RWPE2 (cell line): ENCODE results near the gene VSIG10L.

Experiments
- ATAC-seq: fragments of 200-7000 bp; cut with Tn5 transposase; 3 replicates; pipeline ENCODE4 v1.9.1; 2021; ENCODE audit warnings: low read depth
- DNase-seq: peaks from one replicate; pipeline ENCODE4 v3.0.0-alpha.2; 2020; ENCODE audit warnings: low spot score
- H3K27ac ChIP-seq: fragments of 450-650 bp; 2 replicates; pipeline ENCODE4 v1.5.1; 2017; ENCODE audit warnings: mild to moderate bottlenecking; ENCODE audit not compliant: poor library complexity, severe bottlenecking
- H3K27me3 ChIP-seq: fragments of 250-450 bp; sonication (Bioruptor Pico); 2 replicates; pipeline ENCODE4 v1.5.1; 2021; ENCODE audit warnings: mild to moderate bottlenecking, moderate library complexity; ENCODE audit not compliant: insufficient read depth, poor library complexity, severe bottlenecking
- H3K36me3 ChIP-seq: fragments of 250-450 bp; sonication (Bioruptor Pico); 2 replicates; pipeline ENCODE4 v1.5.1; 2020; ENCODE audit warnings: low read depth, mild to moderate bottlenecking, moderate library complexity
- H3K4me1 ChIP-seq: fragments of 250-450 bp; sonication (Bioruptor Pico); 2 replicates; pipeline ENCODE4 v1.5.1; 2021; ENCODE audit warnings: mild to moderate bottlenecking, moderate library complexity; ENCODE audit not compliant: insufficient read depth, poor library complexity, severe bottlenecking
- H3K4me3 ChIP-seq: fragments of 250-450 bp; sonication (Bioruptor Pico); 2 replicates; pipeline ENCODE4 v1.5.1; 2021; ENCODE audit warnings: mild to moderate bottlenecking, moderate library complexity; ENCODE audit not compliant: severe bottlenecking
- H3K9me3 ChIP-seq: fragments of 250-450 bp; sonication (Bioruptor Pico); 2 replicates; pipeline ENCODE4 v1.5.1; 2021; ENCODE audit warnings: mild to moderate bottlenecking, moderate library complexity; ENCODE audit not compliant: severe bottlenecking
- TF ChIP-seq, protein P1 (sequence below): fragments of 450-650 bp; IDR thresholded peaks from one replicate; pipeline ENCODE4 v1.5.1; 2017; ENCODE audit warnings: mild to moderate bottlenecking, moderate library complexity; ENCODE audit not compliant: poor library complexity, severe bottlenecking

Gene VSIG10L

DNA sequence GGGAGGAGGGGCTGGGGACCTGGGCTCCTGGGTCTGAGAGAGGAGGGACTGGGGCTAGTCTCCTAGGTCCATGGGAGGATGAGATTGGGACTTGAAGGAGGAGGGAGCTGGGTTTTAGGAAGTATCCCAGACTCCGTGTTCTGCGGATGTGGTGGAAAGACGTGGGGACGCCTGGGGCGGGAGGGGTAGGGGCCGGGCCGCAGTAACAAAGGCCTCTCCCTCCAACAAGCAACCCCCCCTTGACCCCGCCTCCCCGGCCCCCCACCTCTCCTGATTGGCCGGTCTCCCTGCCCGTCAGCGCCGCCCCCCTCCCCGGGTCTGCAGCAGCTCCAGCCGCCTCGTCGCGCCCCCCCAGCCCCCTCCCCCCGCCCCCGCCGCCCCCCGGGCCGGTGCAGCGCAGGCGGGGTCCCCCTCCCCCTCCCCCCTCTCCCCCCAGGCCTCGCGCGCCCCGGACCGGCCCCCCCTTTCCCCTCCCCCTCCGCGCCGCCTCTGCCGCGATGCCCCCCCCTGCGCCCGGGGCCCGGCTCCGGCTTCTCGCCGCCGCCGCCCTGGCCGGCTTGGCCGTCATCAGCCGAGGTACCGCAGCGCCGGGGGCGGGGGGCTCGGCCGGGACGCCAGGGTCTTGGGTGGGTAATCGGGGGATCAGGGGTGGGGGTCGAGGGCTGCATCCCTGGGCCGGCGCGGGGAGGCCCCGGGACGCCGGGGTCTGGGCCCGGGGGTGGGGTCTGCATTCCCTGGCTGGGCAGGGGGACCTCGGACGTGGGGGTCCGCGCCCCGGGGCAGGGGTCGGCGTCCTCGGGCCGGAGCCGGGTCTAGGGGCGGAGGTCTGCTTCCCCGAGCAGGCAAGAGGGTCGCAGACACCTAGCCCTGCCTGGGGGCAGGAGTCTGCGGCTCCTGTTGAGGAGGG lies 30.3 kb downstream of the VSIG10L start, which contains the start of gene IGLON5:
TSS of gene IGLON5 (plus strand) at position 294 of the 907 bp plus-strand sequence. CDS start at position 498, 204 bp downstream.
- no peaks in the 10 kb centered on the region for H3K36me3 ChIP-seq
- H3K9me3 ChIP-seq = no peaks in the 10 kb centered on the region
- no peak for DNase-seq
- no peak within 1 kb of the TSS for H3K4me3 ChIP-seq
- H3K27ac ChIP-seq = no peak within 1 kb of the TSS
- TF ChIP-seq, protein P1, sequence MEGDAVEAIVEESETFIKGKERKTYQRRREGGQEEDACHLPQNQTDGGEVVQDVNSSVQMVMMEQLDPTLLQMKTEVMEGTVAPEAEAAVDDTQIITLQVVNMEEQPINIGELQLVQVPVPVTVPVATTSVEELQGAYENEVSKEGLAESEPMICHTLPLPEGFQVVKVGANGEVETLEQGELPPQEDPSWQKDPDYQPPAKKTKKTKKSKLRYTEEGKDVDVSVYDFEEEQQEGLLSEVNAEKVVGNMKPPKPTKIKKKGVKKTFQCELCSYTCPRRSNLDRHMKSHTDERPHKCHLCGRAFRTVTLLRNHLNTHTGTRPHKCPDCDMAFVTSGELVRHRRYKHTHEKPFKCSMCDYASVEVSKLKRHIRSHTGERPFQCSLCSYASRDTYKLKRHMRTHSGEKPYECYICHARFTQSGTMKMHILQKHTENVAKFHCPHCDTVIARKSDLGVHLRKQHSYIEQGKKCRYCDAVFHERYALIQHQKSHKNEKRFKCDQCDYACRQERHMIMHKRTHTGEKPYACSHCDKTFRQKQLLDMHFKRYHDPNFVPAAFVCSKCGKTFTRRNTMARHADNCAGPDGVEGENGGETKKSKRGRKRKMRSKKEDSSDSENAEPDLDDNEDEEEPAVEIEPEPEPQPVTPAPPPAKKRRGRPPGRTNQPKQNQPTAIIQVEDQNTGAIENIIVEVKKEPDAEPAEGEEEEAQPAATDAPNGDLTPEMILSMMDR = no peak
- H3K4me1 ChIP-seq = no peaks in the 10 kb centered on the region
- peaks cover 12% of the 10 kb centered on the region for H3K27me3 ChIP-seq
- no peak for ATAC-seq

- ATAC-seq (no peak), DNase-seq (no peak)
- no peak overlapping the region for H3K4me3 ChIP-seq
- TF ChIP-seq, protein P1 = no peak
- no peaks in the 10 kb centered on the region for H3K4me1 ChIP-seq
- no peaks in the 10 kb centered on the region for H3K27me3 ChIP-seq
- H3K9me3 ChIP-seq = no peaks in the 10 kb centered on the region
- H3K27ac ChIP-seq = no peak overlapping the region
- no peaks in the 10 kb centered on the region for H3K36me3 ChIP-seq
These were observed 36.5 kb downstream of the VSIG10L start for GRCh38 chr19:51305479-51305878.

GRCh38 chr19:51301266-51301665 lies 40.7 kb downstream of the VSIG10L start:
- H3K36me3 ChIP-seq = no peaks in the 10 kb centered on the region
- no peak for ATAC-seq
- TF ChIP-seq, protein P1 = no peak

DNA sequence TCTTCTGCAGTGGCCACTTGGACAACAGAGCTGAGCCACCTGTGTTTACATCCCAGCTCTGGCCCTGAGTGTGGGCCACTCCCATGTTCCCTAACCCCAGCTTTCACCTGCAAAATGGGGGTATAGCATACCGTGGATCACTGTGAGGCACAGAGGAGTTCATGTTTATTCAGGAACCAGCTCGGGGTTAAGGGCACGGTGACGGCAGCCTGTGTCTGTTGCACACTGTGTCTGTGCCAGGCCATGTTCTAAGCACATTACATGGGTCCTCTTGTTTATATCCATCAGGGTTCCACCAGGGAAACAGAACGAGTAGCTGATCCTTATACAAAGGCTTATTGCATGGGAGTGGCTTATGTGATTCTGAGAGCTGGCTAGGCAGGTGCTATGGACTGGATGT lies 44.5 kb downstream of the VSIG10L start:
- no peak overlapping the region for H3K4me3 ChIP-seq
- TF ChIP-seq, protein P1 = no peak
- DNase-seq (no peak), ATAC-seq (no peak)
- no peaks in the 10 kb centered on the region for H3K4me1 ChIP-seq
- peaks cover 13% of the 10 kb centered on the region for H3K27me3 ChIP-seq
- H3K9me3 ChIP-seq = no peaks in the 10 kb centered on the region
- no peaks in the 10 kb centered on the region for H3K36me3 ChIP-seq
- no peak overlapping the region for H3K27ac ChIP-seq

More at GRCh38 chr19:51301266-51301665, 40.7 kb downstream of the VSIG10L start:
- Histone ChIP-seq H3K4me1 (no peaks in the 10 kb centered on the region), H3K9me3 (no peaks in the 10 kb centered on the region), H3K4me3 (no peak overlapping the region), H3K27ac (no peak overlapping the region), H3K27me3 (peaks cover 7% of the 10 kb centered on the region)
- no peak for DNase-seq
